Lung (tissue), 12 donors: ENCODE data around the gene TNNC2. TPM values are rescaled to one million over a fixed set of nuclear protein-coding genes. Genes with fewer than 3 reads are reported as not detected.

Experiments used
- ATAC-seq: fragments of 200-7000 bp; cut with Tn5 transposase; one replicate; pipeline ENCODE4 v1.9.1; 2020; ENCODE audit warnings: moderate number of reproducible peaks; ENCODE audit not compliant: insufficient read depth, low FRiP score
- DNase-seq, 3 donors: peaks; one replicate each; pipeline ENCODE4 v3.0.0-alpha.2; 2013 to 2017
- H3K27ac ChIP-seq, 2 donors: one replicate each; pipeline ENCODE4 v1.5.1; 2013; ENCODE audit warnings: mild to moderate bottlenecking in 2 of 2, moderate library complexity in 2 of 2, control low read depth in 1 of 2, inconsistent platforms in 1 of 2, low read depth in 1 of 2, low read length in 1 of 2
- H3K27me3 ChIP-seq, 3 donors: one replicate each; pipeline ENCODE4 v1.5.1; 2013; ENCODE audit warnings: low read length in 2 of 3; ENCODE audit not compliant: control insufficient read depth in 3 of 3, insufficient read depth in 3 of 3
- H3K36me3 ChIP-seq, 4 donors: one replicate each; pipeline ENCODE4 v1.5.1; 2013; ENCODE audit warnings: low read length in 4 of 4, mild to moderate bottlenecking in 1 of 4, moderate library complexity in 1 of 4; ENCODE audit not compliant: control insufficient read depth in 4 of 4, insufficient read depth in 4 of 4
- H3K4me1 ChIP-seq, 5 donors: one replicate each; pipeline ENCODE4 v1.5.1; 2013; ENCODE audit warnings: low read length in 5 of 5, mild to moderate bottlenecking in 2 of 5, moderate library complexity in 1 of 5; ENCODE audit not compliant: control insufficient read depth in 5 of 5, insufficient read depth in 5 of 5
- H3K4me3 ChIP-seq: one replicate; pipeline ENCODE4 v1.5.1; 2013; ENCODE audit warnings: mild to moderate bottlenecking, control low read depth, moderate library complexity
- H3K9ac ChIP-seq, 2 donors: one replicate each; pipeline ENCODE4 v1.5.1; 2013; ENCODE audit warnings: low read length in 2 of 2, control low read depth in 1 of 2; ENCODE audit not compliant: insufficient read depth in 1 of 2
- H3K9me3 ChIP-seq, 4 donors: one replicate each; pipeline ENCODE4 v1.5.1; 2013; ENCODE audit warnings: low read length in 3 of 4, mild to moderate bottlenecking in 1 of 4, moderate library complexity in 1 of 4; ENCODE audit not compliant: control insufficient read depth in 4 of 4, insufficient read depth in 3 of 4
- WGBS, 2 donors: extraction: QIAGEN DNeasy Blood & Tissue Kit; methylation state at CpG; one replicate each; pipeline ENCODE4 v1.1.7; 2013; 5-methylcytosine and 5-hydroxymethylcytosine counted together
- polyA plus RNA-seq, 2 donors: library from polyadenylated mRNA; stranded (reverse); fragments of 200-250 nt; gene quantifications; one replicate each; pipeline ENCODE4 v1.2.1, GENCODE V29; 2013
- total RNA-seq, 2 donors: library from RNA; depleted of rRNA in 1 of 2; stranded (reverse); fragments of >200 nt in 1 of 2; gene quantifications; one replicate each; pipeline ENCODE4 v1.2.1, GENCODE V29; 2014 to 2021
- TF ChIP-seq, protein P1 (sequence below): IDR thresholded peaks from 2 replicates; pipeline ENCODE4 v1.5.1; 2012; ENCODE audit warnings: mild to moderate bottlenecking; ENCODE audit errors: control extremely low read depth, extremely low read depth
- donor health status: control.
- donor health status: control.
- donor health status: Bipolar disorder and iron deficiency.
- donor health status: healthy.
- donor health status: DM: yes; HTN: yes; CAD: no.

Gene TNNC2
- total and polyA plus RNA-seq, 4 donors = 0.54 to 1.5 (median 1.1) TPM; not detected in 1

DNA sequence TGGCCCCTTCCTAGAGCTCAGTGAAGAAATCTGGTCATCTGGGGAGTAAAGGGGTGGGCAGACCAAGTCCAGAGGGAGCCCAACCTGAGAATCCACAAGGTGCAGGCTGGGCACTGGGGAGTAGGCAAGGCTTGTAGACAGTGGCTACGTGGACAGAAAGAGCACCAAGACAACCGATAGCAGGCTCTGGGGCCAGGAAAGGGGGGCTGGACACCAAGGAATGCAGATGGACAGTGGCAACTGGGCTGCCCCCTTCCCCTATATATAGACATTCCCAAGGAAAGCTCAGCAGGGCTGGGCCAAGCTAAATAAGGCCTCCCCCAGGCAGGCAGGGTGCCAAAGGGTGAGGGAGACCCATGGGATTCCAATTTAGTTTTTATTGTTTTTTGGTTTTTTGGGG, 1.5 kb upstream of the TNNC2 start:
- 62 to 68% methylated on average over 2 of the region's 2 CpGs for WGBS, 2 donors
- Histone ChIP-seq H3K9ac (no peak overlapping the region), H3K27me3 (peaks cover 0 to 13% (median 8%) of the 10 kb centered on the region in 3 donors), H3K4me3 (no peak overlapping the region), H3K27ac (peak overlapping the region in 1 of 2 donors; percentile 20), H3K9me3 (no peaks in the 10 kb centered on the region), H3K4me1 (peaks cover 0 to 20% (median 10%) of the 10 kb centered on the region in 5 donors), H3K36me3 (no peaks in the 10 kb centered on the region)
- DNase-seq (no peak), ATAC-seq (no peak)
- TF ChIP-seq, protein P1, sequence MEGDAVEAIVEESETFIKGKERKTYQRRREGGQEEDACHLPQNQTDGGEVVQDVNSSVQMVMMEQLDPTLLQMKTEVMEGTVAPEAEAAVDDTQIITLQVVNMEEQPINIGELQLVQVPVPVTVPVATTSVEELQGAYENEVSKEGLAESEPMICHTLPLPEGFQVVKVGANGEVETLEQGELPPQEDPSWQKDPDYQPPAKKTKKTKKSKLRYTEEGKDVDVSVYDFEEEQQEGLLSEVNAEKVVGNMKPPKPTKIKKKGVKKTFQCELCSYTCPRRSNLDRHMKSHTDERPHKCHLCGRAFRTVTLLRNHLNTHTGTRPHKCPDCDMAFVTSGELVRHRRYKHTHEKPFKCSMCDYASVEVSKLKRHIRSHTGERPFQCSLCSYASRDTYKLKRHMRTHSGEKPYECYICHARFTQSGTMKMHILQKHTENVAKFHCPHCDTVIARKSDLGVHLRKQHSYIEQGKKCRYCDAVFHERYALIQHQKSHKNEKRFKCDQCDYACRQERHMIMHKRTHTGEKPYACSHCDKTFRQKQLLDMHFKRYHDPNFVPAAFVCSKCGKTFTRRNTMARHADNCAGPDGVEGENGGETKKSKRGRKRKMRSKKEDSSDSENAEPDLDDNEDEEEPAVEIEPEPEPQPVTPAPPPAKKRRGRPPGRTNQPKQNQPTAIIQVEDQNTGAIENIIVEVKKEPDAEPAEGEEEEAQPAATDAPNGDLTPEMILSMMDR = no peak

DNA sequence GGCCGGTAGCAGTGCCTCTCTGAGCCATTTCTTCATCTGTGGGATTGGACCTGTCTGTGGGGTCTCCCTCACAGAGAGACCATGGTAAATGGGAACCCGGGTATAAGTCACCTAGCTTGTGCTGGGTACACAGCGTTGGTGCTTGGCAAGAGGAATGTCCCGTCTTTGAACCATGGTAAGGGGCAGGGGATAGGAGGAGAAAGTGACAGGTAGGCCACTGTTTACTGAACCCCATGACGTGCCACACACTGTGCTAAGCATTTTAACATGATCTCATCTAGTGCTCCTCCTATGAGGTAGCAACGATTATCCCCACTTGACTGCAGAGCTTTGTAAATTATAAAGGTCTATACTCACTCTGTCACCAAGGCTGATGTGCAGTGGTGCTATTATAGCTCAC, 600 bp upstream of the TNNC2 start:
- Histone ChIP-seq H3K9me3 (no peaks in the 10 kb centered on the region), H3K36me3 (no peaks in the 10 kb centered on the region), H3K4me3 (no peak overlapping the region), H3K27ac (no peak overlapping the region), H3K9ac (no peak overlapping the region), H3K27me3 (peaks cover 0 to 19% (median 14%) of the 10 kb centered on the region in 3 donors), H3K4me1 (peaks cover 0 to 19% (median 8%) of the 10 kb centered on the region in 5 donors)
- DNase-seq = no peak
- 74 to 79% methylated on average over 6 of the region's 6 CpGs for WGBS, 2 donors
- no peak for ATAC-seq
- TF ChIP-seq, protein P1 = no peak

DNA sequence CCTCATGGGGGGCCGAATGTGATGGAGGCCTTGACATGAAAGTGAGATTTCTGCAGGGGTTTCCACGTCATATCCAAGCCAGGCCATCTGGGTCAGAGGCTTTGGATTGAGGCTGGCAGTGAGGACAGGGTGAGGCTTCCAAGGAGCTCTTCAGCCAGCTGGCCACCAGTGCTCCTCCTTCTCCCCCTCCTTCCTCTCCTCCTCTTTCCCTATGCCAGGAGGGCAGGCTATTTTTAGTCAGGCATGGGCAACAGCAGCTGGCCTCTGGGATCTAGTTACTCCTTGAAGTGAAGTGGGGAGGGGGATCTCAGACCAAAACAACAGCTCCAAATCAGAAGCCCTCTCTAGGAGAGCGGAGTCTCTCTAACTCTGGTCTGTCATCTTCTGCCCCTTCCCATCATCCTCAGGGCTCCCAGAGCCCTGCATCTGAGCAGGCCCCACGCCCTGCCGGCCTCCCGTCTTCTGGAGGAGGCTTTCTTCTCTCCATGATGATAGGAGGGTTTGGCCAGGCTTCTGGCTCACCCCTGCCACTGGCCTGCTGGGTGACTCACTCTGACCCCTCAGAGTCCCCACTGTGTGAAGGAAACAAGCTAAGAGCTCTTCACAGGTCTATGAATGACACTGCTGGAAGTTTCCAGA, 612 bp downstream of the TNNC2 start:
- TF ChIP-seq, protein P1 = no peak
- peaks cover 0 to 19% (median 7%) of the 10 kb centered on the region in 5 donors for H3K4me1 ChIP-seq
- no peak overlapping the region for H3K4me3 ChIP-seq
- no peaks in the 10 kb centered on the region for H3K36me3 ChIP-seq
- H3K9ac ChIP-seq = peak overlapping the region in 1 of 2 donors; percentile 19
- whole genome bisulfite sequencing, 2 donors = 68 to 87% methylated on average over 6 of the region's 6 CpGs
- no peaks in the 10 kb centered on the region for H3K9me3 ChIP-seq
- peak; percentile 60 for ATAC-seq
- H3K27ac ChIP-seq = peak overlapping the region in 1 of 2 donors; percentile 17
- H3K27me3 ChIP-seq = peaks cover 0 to 26% (median 19%) of the 10 kb centered on the region in 3 donors
- DNase-seq = peak; percentile 36 to 73 (median 38)
